Bronchial epithelial cell (primary cell): ENCODE measurements around the gene TRAPPC2L. TPM values are rescaled to one million over a fixed set of nuclear protein-coding genes. Genes with fewer than 3 reads are reported as not detected.
"Not testable (repeated sequence)": the region's sequence is repeated elsewhere in the genome, so short reads cannot be mapped to it uniquely, and the experiment has no call there.

Experiments used
- DNase-seq: peaks from one replicate; pipeline ENCODE4 v3.0.0-alpha.2; 2010; ENCODE audit warnings: low read depth
- FAIRE-seq: peaks from 2 replicates; lab custom pipeline; 2011; peaks lifted over from hg19 to GRCh38; lab: Jason Lieb, UNC
- H3K27me3 ChIP-seq: 2 replicates; pipeline ENCODE4 v1.5.1; 2011; ENCODE audit warnings: low read length; ENCODE audit not compliant: control insufficient read depth, insufficient read depth
- H3K36me3 ChIP-seq: 2 replicates; pipeline ENCODE4 v1.5.1; 2011; ENCODE audit warnings: low read length; ENCODE audit not compliant: control insufficient read depth, insufficient read depth
- H3K4me3 ChIP-seq: 2 replicates; pipeline ENCODE4 v1.5.1; 2011; ENCODE audit warnings: mild to moderate bottlenecking, low read depth, low read length, control low read depth
- CTCF ChIP-seq: IDR thresholded peaks from 2 replicates; pipeline ENCODE4 v1.5.1; 2011; ENCODE audit warnings: mild to moderate bottlenecking, moderate library complexity, low read length, control low read depth, inconsistent platforms; ENCODE audit not compliant: insufficient read depth, severe bottlenecking
- total RNA-seq: library from RNA; depleted of rRNA; stranded (reverse); fragments of >200 nt; gene quantifications from 2 replicates; pipeline ENCODE4 v1.2.1, GENCODE V29; 2014

The TRAPPC2L gene
- total RNA-seq, 1 donor from 2014 or later: 65.0 TPM

DNA sequence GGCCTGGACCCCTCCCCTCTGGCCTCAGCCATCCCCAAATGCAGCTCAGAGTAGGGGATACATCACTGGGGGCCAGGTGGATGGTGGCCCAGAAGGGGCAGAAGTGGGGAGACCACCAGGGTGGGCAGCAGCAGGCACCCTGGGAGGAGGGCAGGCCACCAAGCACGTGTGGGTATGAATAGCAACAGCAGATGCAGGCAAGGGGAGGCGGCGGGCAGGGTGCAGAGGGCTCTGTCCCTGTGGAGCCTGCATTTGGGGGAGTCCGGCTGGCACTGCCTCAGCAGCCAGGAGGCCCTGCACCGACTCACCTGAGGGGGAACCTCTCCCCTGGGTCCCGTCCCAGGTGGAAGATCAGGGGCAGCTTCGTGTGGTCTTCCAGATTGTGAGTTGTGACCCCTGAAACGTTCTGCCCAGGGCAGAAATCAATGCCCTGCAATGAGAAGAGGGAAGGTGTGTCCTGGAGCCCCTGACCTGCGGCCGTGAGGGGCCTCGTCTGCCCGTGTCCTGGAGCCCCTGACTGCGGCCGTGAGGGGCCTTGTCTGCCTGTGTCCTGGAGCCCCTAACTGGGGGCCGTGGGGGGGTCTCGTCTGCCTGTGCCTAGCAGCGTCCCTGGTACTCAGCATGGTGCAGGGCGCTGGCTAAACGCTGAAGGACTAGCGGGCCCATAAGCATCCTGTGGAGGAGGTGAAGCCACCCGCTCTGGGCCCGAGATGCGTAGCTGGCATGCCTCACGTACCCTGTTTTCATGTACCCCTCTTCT, 34.5 kb upstream of the TRAPPC2L start:
- FAIRE-seq: no peak

GRCh38 chr16:88823646-88824045, 33.3 kb upstream of the TRAPPC2L start:
- not testable (repeated sequence) for H3K4me3 ChIP-seq, H3K27me3 ChIP-seq, DNase-seq, FAIRE-seq
- peaks cover 10% of the 10 kb centered on the region for H3K36me3 ChIP-seq

More for the DNA sequence above, 34.5 kb upstream of the TRAPPC2L start:
- Histone ChIP-seq H3K4me3 (no peak overlapping the region), H3K36me3 (peaks cover 10% of the 10 kb centered on the region), H3K27me3 (no peaks in the 10 kb centered on the region)
- no peak for TF ChIP-seq CTCF
- no peak for DNase-seq

DNA sequence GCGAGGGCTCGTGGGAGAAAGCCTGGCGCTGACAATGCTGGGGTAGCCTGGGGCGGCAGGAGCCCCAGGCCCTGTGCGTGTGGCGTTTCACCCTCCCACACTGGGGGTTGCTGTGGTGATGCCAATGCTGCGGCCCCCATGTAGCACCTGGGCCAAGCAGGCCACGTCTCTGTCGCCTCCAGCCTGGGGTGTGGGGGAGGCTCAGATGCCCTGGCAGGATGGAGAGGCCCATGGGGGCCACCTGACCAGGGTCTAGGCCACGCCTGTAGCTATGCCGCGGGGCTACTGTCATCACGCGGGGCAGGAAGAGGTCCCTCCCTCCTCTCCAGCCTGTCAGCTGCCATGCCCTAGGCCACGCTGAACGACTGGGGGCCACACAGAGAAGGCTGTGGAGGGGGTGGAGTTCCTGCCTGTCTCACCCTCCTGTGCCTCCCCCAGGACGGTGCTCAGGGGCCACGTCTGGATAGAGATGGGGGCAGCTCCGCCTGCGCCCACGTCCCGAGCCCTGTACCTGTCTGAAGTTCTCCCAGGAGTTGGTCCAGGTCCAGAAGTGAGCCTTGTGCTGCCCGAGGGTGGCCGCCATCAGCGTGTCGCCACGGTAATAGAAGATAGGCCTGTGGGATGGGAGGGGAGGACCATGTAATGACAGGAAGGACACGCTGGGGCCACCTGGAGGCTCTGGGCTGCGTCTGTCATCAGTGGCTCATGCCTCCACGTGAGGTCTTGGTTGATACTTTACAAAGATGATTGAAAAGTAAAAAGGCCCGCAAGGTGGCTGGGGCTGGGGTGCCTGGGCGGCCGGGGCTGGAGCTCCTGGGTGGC, 32.5 kb upstream of the TRAPPC2L start:
- FAIRE-seq: no peak
- TF ChIP-seq CTCF: no peak
- H3K36me3 ChIP-seq: peaks cover 11% of the 10 kb centered on the region
- no peak for DNase-seq
- H3K4me3 ChIP-seq: no peak overlapping the region
- no peaks in the 10 kb centered on the region for H3K27me3 ChIP-seq

GRCh38 chr16:88825146-88825545, 31.8 kb upstream of the TRAPPC2L start:
- TF ChIP-seq CTCF: no peak
- Histone ChIP-seq H3K27me3 (no peaks in the 10 kb centered on the region), H3K36me3 (peaks cover 11% of the 10 kb centered on the region), H3K4me3 (no peak overlapping the region)
- DNase-seq (no peak), FAIRE-seq (no peak)

DNA sequence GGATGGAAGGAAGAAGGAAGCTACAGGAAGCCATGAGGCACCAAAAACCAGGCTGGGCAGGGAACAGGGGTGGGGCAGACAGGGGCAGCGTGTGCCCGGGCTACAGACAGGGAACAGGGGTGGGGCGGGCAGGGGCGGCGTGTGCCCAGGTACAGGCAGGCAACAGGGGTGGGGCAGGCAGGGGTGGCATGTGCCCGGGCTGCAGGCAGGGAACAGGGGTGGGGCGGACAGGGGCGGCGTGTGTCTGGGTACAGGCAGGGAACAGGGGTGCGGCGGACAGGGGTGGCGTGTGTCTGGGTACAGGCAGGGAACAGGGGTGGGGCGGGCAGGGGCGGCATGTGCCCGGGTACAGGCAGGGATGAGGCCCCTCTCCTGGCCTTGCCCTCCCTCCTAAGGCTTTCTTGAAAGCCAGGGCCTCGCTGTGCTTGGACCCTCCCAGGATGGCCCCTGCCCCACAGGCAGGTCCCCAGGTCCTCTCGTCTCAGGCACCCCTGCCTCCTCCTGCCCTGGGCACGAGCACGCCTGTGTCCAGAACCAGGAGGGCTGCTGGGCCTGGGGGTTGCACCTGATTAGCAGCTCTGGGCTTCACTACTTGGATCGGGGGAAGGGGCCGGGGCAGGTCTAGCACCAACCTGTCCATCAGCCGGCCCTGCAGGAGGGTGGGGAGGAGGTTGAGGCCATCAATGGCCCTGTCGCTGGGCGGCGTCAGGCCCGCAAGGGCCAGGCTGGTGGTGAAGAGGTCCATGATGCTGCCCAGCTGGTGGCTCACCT, 30.7 kb upstream of the TRAPPC2L start:
- TF ChIP-seq CTCF: no peak
- Histone ChIP-seq H3K27me3 (no peaks in the 10 kb centered on the region), H3K36me3 (peaks cover 11% of the 10 kb centered on the region), H3K4me3 (no peak overlapping the region)
- DNase-seq: no peak
- FAIRE-seq: no peak

DNA sequence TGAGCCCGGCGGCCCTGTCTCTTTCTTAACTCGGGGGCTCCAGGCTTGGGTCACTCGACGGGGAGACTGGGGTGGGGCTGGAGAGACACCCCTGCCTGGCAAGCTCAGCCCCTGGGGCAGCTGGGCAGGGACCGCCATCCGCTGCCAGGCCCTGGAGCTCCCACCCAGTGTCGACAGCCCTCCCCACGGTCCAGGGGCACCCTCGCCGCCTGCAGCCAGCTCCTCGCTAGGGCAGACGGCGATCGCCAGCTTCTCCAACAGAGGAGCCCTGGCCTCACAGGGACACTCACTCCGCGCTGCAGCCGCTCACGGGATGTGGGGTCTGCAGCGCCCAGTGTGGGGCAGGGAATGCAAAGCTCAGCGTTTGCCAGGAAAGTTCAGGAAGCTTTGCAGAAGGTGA, 29.2 kb upstream of the TRAPPC2L start:
- H3K27me3 ChIP-seq: no peaks in the 10 kb centered on the region
- TF ChIP-seq CTCF: no peak
- H3K4me3 ChIP-seq: no peak overlapping the region
- H3K36me3 ChIP-seq: peaks cover 6% of the 10 kb centered on the region
- FAIRE-seq: no peak
- DNase-seq: no peak
